GM12878 (cell line): ENCODE results near the gene SRRM2.

Experiments
- BCL3 ChIP-seq: IDR thresholded peaks from 2 replicates; pipeline ENCODE4 v1.6.1; 2011; ENCODE audit warnings: borderline replicate concordance, low read depth, mild to moderate bottlenecking, moderate library complexity, low read length; ENCODE audit not compliant: insufficient read depth, poor library complexity, severe bottlenecking
- POLR2AphosphoS5 ChIP-seq: IDR thresholded peaks from 2 replicates; pipeline ENCODE4 v1.6.1; 2011; ENCODE audit warnings: mild to moderate bottlenecking, low read length, inconsistent platforms

DNA sequence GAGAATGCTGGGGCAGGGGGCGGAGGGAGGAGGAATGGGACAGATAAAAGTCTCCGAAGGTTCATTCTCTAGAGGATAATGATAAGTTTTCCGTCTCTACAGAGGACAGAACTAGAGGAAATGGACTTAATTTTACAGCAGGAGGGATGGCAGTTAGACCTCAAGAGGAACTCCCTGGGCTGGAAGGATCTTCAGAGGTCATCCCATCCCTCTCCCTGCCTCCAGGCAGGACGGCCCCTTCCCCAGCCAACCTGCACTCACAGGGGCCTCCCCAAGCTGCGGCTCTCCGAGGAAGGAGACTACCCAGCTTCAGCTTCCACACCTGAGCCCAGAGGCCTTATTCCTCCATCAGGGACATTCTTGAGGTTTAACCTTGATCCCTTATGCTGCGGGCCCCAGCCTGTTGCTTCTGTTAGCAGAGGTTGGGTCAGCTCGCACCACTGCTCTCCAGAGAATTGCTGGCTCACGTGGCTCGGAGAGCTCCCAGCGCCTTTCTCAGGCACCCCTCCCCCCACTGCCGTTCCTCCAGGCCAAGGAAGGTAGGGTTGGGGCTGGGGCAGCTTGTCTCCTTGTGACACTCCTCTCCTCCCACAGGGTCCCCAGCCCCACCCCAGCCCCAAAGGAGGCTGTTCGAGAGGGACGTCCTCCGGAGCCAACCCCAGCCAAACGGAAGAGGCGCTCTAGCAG is 16.1 kb downstream of the SRRM2 start:
- TF ChIP-seq BCL3, result no peak
- peak; percentile 53 for TF ChIP-seq POLR2AphosphoS5
